NCI-H345 treated with DMSO at 0.1 percent for 48 hours (cell line): ENCODE data around the gene PSMA5.
A peak's percentile ranks its signal among the peaks of the same experiment; 100 is the strongest.
"Not testable (repeated sequence)": the region's sequence is repeated elsewhere in the genome, so short reads cannot be mapped to it uniquely, and the experiment has no call there.

Experiments
- DNase-seq: peaks from one replicate; lab custom pipeline; 2025; ENCODE audit not compliant: unreplicated experiment; lab: John Stamatoyannopoulos, UW

The PSMA5 gene

DNA sequence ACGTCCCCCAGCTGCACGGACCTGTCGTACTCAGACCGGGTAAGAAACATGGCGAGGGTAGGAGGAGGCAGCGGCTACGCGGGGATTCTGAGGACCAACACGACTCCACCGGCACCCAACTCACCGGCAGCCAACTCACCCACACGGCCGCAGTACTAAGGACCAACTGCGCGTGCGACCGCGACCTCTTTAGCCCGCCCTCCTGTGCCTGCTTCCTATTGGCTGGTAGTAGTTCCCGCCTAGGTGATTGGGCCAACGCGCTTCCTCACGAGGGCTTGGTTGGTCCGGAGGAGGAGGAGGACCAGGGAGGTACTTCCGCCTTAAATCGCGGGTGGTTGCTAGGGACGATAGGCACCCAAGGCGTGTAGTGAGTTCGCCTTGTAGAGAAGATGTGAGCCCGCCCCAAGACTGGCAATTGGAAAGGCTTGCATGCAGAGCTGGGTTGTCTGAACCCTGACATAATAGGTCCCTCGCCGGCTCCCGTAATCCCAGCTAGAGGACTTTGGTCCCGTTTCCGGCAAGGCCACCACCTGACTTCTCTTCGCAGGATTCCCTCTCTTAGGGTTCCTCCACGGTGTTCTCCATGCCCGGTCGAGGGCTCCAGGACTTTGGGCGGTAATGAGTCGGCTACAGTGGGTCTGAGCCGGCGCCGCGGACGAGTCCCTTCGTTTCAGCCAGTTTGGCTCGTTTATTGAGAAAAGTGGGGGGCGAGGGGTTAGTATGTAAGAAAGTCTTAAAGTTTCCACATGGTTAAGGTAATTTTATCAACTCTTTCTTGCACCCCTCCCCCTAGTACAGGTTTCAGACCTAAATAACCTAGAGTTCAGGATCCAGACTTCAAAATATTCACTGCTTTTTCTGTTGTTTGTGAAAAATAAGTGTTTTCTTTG is at the start of gene PSMA5:
Gene PSMA5, minus strand, starts transcription at position 168 of the 890 bp plus-strand sequence. Its CDS starts 118 bp downstream, at position 50.
- DNase-seq, result peak; percentile 95

GRCh38 chr1:109475261-109475660 is 49.0 kb upstream of the PSMA5 start:
- DNase-seq, result no peak

DNA sequence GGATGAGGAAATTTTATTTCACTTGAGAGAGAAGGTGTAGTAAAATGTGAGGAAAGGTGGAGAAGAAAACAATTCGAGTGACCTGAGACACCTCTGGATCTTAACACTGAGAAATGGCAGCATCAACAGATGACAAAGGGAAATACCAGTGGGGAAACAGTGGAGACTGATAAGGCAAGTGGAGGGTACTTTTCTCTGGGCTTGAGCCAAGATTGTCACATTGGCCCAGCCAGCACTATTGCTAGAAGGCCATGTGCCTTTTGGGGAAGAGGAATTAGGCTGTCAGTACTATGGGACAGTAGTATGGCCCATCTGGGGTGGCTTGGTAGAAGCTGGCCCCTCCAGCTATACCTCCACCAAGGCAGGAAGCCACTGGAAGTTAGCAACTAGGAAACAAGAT is 48.4 kb upstream of the PSMA5 start:
- DNase-seq, result no peak

DNA sequence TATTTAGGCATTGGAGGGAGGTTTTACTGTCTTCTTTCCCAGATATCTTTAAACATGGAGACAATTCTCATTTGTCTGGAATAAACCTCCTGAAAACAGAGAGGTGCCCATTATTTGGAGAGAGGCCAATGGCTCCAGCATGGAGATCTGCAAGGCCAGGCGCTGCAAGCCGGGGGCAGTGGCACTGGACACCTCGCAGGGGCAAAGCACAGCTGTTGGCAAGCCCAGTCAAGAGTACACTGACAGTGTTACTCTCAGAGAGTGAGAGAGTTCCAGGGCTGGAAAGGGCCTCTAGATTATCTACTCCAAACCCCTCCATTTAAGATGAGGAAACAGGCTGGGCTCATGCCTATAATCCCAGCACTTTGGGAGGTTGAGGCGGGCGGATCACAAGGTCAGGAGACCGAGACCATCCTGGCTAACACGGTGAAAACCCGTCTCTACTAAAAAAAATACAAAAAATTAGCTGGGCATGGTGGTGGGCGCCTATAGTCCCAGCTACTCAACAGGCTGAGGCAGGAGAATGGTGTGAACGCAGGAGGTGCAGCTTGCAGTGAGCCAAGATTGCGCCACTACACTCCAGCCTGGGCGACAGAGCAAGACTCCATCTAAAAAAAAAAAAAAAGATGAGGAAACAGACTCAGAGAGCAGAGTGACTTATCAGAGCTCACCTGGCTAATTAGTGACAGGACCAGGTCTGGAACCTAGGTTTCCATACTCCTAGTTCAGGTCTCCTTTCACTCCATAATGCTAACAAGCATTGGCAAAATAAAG is 47.2 kb upstream of the PSMA5 start:
- not testable (repeated sequence) for DNase-seq

GRCh38 chr1:109472779-109473178 is 46.5 kb upstream of the PSMA5 start:
- no peak for DNase-seq

GRCh38 chr1:109470245-109470644 is 44.0 kb upstream of the PSMA5 start:
- DNase-seq, result no peak

DNA sequence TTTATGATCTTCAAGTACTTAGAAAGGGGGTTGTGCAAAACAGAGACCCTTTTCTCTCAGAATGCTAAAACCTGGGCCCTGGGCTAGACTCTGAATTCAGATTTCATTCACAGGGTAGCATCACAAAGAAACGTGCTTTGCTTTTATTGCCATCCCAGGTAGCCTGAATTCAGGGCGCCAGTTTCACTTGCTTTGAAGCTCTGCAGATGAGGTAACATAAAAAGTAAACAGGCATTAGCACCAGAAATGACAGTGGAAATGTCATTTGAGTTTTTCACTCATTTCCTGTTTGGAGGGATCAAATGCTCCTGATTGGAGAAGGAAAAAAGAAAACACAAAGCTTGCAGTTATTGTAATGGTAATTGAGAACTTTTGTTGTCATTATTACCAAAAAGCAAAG is 42.7 kb upstream of the PSMA5 start:
- DNase-seq, result no peak

DNA sequence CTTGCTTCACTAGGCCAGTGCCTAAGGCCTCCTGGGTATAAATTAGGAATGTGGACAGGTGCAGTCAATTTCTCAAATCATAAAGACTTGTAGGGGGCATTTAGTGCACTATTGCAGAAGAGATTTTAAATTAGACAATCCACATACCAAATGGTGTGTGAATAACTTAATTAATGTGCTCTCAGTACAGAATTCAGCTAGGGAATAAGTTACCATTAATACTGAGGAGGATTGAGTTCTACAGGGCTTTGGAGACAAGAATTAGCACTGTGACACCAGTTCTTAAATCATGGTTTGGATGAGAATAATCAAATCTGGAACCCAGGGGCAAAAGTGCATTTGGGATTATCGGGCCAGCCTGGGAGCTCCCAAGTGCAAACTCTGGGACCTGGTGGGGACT is 41.8 kb upstream of the PSMA5 start:
- no peak for DNase-seq

- DNase-seq, result no peak
Measured at GRCh38 chr1:109467301-109467777, 41.1 kb upstream of the PSMA5 start.

GRCh38 chr1:109466452-109467300 is 40.4 kb upstream of the PSMA5 start, which contains the start of gene SYPL2:
Gene SYPL2 (plus strand): TSS chr1:109466546. CDS start chr1:109466844, 298 bp downstream.
- DNase-seq, result no peak

DNA sequence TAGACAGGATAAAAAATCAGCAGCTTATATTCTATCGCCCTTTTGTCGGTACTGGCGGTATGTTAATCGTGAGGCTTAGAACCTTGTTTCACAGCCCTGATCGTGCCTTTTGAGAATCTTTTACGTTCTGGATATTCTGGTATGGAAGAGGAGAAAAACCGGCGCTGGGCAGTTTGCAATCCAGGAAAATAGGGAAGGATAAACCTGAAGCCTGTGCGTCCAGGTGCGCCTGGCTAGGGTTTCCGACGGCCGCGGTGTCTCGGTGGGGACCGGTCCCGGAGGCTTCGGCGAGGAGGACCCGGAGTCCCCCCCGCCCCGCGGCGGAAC is 39.8 kb upstream of the PSMA5 start:
- no peak for DNase-seq

GRCh38 chr1:109457819-109458218 is 31.6 kb upstream of the PSMA5 start:
- DNase-seq, result no peak

DNA sequence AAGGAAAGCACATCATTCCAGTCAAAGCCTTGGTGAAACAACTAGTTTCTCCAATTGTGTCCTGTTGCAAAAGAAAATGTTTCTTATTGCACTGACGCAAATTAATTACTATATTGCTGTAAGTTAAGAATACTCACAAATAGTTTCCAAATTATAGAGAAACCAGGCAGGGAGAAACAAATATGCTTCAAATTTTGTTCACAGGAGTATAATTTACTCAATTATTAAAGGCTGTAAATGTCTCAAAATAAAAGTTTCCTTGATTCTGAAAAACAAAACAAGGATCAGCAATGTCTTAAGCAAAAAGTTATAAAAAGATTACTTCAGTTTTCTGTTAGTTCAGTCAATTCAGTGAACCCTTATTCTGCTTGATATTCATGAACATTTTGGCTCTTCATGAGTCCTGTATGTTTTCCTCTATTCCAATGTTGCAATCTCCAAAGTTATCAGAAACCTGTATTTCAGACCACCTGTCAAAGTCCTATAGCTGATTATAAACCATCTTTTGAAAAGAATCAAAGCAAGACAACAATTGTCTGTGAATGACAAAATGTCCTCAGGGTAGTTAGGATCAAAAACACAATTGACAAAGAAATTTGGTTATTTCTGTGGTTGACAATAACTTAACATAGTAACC is 28.4 kb upstream of the PSMA5 start:
- no peak for DNase-seq

DNA sequence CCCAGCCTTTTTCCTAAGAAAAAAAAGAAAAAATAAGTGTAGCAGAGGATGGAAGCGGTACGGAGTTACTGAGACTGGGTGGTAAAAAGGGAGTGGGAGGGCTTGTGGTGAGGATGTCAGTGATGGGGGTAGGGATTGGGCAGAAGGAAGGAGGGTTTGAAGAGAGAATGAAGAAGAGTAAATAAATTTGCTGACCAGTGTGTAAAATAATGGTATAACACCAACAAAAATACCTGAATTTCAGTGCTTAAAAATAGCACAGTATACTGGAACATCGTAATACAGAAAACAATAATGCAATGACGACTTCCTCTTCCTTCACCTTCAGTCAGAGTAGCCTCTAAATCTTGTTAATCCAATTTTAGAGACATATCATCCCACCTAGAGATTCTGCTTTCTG is 21.3 kb upstream of the PSMA5 start:
- DNase-seq, result no peak

DNA sequence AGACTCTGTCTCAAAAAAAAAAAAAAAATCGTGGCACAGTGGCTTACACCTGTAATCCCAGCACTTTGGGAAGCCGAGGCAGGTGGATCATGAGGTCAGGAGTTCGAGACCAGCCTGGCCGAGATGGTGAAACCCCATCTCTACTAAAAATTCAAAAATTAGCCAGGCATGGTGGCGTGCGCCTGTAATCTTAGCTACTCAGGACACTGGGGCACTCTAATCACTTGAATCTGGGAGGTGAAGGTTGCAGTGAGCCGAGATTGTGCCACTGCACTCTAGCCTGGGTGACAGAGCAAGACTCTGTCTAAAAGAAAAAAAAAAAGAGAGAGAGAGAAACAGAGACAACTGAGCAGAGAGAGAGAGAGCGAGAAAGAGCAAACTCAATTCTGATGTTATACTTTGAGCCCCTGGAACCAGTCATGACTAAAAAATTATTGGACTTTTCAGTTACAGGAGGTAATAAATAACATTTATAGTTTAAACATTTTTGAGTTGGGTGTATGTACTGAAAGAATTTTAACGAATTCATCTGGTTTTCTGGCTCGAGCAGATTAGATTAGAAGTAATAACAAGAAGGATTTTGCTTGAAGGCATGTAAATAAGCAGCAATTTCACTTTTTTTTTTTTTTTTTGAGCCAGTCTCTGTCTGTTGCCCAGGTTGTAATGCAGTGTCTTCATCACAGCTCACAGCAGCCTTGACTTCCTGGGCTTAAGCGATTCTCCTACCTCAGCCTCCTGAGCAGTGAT is 19.9 kb upstream of the PSMA5 start:
- DNase-seq, result not testable (repeated sequence)

GRCh38 chr1:109444346-109444745 is 18.1 kb upstream of the PSMA5 start:
- no peak for DNase-seq

DNA sequence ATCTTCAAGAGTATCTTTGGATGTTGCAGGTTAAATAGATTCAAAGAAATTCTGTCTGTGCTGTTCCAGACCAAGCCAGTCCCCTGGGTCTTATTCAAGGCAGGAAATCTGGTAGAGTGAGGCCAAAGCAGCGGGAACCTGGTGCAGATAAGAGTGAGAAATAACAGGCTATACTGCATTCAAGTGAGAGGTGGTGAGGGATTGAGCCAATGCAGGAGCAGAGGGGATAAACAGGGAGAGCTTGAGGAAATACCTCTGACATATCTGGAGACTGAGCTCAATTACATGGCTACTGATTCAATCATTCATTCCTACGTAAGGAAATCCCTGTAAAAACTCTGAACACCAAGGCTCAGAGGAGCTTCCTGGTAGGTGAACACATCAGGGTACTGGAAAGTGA is 17.2 kb upstream of the PSMA5 start:
- DNase-seq, result no peak

- DNase-seq, result no peak
Measured at GRCh38 chr1:109441069-109441468, 14.8 kb upstream of the PSMA5 start.

DNA sequence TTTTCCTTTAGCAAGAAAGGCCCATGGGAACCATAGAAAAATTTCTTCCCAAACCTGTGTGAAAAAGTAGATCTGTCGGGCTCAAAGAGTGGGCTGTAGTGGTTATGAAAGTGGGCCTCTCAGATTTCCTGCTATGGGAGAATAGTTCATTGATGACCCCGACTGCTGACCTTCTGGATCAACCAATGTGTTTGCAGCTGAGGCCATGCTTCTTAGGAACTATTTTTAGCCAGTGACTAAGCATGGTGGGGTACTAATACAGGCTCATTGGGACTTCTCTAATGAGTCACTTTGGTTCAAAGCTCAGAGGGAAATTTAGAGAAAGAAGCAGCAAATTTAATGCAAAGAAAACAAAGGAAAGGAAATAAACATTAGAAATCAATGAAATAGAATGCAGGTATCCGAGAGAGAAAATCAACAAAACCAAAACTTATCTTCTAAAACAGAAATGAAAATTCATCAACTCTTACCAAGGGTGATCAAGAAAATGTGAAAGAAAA is 12.6 kb upstream of the PSMA5 start:
- no peak for DNase-seq

DNA sequence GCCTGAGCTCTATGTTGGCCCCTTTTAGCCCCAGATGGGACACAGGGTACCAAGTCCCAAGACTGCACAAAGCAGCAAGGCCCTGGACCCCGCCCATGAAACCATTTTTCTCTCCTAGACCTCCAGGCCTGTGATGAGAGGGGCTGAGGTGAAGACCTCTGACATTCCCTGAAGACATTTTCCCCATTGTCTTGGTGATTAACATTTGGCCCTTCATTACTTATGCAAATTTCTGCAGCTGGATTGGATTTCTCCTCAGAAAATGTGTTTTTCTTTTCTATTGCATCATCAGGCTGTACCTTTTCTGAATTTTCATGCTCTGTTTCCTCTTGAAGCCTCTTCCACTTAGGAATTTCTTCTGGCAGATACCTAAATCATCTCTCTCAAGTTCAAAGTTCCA is 8.2 kb upstream of the PSMA5 start:
- DNase-seq, result no peak
